GM19452 (cell line): ENCODE data around the gene SLC23A3.

Source experiments
- ATAC-seq: cut with Tn5 transposase; IDR thresholded peaks from one replicate; pipeline ENCODE4 v1.9.1; 2021; ENCODE audit not compliant: unreplicated experiment

The SLC23A3 gene

DNA sequence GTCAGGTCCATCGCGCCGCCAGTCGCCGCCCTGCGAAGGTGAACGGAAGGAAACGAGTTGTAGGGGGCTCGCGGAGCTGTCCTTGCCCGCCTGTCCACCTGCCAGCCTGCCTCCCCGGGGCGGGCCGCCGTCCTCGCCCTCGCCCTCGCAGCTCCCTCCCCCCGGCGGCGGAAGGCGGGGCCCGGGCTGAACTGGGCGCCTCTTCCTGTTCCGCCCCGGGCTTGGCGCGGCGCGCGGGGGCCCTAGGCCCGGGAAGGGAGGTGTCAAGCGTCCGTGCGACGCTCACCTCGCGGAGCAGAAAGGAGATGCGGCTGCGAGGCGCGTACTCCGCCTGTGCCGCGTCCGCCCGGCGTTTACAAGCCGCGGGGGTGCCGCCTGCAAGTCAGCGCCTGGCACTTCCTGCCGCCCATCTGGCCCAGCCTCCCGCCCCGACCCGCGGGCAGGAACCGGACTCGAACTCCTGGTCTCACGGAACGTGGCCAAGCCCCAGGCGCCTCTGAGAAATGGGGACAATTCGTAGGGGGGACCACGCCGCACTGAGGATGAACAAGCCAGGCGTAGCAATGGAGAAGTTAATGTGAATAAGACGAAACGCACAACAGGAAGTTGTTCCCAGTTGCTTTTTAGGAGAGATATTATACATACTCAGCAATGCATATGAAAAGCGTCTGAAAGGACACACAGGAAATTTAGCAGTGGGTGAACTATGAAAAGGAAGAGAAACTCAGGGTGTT is 7.2 kb upstream of the SLC23A3 start, which contains the start of gene CNPPD1:
CNPPD1 (minus strand) TSS at position 108 of the 734 bp plus-strand sequence; CDS start at position 11, 97 bp downstream.
- peak; percentile 77 for ATAC-seq

DNA sequence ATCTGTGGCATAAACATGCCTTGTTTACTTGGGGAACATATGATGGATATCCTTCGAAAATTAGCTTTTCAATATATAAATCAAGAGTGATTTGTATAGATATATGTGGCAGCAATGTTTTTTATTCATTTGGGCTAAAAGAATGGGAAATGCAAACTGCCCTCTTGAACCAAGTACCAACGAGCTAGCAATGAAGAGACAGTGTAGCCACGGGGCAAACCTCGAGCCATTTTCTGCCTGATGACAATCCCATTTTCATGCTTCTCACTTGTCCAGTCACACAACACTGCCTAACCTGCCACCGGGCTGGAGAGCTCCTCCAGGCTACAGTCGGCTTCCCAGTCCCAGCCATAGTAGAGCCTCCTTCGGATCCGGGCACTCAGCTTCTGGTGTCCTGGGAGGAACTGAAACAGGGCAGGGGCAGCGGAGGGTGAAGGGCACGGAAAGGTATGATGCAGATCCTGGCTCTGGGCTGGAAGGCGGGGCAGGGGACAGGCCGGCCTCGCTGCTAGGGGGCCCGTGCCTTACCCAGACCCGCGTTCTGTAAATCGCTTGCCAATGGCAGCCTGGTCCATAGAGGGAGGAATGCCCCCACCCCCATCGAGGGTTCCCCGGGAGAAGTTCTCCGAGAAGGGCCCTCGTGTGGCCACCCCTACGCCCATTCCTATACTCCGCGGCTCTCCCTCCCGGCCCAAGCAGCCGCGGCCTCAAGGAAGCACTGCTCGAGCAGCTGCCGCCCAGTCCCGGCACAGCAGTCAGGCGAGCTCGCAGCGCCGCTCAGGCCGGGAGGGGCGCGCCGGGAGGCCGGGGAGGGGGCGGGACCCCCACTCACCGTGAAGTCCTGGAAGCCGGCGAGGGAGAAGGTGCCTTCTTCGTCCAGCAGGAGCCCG is 6.3 kb upstream of the SLC23A3 start:
- peak; percentile 26 for ATAC-seq

DNA sequence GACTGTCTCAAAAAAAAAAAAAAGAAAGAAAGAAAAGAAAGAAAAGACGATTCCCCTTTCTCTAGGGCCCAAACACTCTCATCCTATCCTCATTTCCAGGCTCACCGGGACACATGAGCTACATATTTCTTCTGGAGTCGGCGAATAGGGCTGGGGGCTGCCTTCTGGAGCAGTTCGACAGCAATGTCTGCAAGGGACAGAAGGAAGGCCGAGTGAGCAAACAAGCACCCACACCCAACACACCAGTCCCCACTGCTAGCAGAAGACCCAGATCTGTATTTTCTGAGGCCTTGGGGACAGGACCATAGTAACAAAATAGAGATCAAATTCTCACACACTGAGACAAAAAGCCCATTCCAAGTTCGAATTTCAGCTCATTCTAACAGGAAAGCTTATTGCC is 5.7 kb upstream of the SLC23A3 start:
- no peak for ATAC-seq

DNA sequence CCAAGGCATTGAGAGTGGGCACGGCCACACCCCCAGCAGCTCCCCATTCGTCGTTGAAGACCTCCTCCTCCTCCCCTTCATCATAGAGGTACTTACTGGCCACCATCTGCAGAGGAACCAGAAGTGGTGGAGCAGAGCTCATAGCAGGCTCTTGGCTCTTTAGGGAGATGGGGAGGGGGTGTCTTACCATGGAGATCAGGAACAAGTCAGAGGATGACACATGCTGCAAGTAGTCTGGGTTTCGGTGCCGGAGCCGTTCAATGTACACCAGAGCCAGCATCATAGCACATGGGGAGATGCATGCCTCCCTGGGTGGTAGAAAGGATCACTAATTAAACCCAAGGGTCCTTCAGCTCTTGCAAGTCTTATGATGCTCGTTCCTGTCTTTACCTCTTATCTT is 5.0 kb upstream of the SLC23A3 start:
- ATAC-seq = no peak

DNA sequence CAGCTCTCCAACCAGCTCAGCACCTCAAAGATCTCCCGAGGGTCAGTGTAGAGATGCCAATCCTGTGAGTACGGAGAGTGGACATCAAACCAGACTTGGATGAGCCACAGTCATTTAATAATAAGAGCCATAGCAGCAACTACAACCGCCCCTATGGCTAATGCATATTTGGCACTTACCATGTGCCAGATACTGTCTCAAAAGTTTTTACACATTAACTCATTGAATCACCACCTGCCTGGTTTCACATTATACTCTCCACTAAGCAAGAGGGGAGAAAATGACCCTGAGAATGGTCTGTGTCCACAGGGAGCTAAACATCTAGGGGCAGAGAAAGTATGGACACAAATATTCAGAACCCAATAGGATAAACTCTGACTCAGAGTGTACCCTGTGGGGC is 4.3 kb upstream of the SLC23A3 start:
- no peak for ATAC-seq

DNA sequence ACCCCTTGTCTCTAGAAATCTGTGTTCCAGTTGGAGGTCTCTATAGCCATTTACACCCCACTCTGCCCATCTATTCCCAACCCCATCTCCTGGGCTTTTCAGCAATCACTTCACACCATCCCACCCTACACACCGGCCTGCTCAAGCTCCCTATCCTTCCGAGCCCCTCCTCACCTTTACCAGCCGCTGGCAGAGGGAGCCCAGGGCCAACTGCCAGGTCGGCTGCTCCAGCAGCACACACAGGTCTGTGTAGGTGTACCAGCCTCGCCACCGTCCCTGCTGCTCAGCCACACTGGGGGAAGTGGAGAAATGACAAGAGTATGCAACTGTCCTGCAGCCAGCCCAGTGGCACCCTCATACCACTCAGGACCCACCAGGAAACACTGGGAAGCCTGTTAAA is 3.3 kb upstream of the SLC23A3 start:
- ATAC-seq = no peak

DNA sequence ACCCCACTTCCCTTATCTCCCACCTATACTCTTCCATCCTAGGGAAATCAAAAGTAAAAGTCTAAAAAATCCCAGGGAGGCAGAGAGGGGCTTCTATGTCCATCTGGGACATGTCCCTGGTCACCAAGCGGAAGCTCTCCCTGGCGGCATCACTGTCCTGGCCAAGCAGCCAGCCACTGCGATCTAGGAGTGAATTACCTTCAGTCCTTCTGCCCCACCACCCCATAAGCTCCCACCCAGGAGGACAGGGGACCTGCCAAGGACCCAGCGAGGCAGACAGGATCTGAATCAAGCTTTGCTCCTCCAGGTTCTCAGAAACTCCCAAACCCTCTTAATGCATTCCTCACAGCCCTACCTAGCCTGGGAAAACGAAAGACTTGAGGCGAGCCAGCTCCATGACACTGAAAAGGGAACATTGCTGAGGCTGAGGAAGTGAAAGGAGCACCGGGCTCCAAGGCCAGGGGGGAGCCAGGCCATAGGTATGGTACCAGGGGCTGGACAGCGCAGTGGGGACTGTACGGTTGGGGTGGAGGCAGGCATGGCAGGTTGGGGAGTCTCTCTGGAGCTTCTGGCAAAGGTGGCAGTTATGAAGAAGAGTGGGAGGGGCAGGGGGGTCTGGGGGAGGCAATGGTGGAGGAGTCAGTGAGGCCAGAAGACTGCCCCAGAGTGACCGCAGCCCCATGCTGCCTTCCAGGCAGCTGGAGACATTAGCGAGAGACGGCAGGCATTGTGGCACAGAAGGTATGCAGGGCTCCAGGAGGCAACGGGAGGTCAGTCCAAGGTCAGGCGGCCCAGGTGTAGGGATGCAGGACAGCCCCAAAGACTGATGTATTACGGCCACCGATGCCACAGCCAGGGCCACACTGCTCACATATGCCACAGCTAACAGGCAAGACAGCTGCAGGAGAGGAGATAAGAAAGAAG is 2.7 kb upstream of the SLC23A3 start:
- ATAC-seq = no peak

DNA sequence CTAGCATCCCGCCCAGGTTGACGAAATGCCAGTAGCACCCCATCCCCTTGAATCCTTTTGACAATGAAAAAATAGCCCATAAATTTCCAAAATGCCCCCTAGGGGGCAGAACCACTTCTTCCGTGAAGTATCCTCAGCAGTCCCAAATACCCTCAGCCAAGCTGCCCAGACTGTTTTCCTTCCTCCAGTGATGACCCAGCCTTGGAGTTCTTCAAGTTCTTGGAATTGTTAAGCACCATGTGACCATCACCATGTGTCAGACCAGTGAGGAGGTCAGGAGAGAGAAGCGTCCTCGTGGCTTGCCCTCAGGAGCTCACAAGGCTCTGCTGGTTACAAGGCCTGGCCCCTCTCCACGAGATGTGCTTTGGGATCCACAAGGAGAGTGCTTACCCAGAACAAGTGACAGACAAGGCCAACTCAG is 1.4 kb upstream of the SLC23A3 start:
- no peak for ATAC-seq

DNA sequence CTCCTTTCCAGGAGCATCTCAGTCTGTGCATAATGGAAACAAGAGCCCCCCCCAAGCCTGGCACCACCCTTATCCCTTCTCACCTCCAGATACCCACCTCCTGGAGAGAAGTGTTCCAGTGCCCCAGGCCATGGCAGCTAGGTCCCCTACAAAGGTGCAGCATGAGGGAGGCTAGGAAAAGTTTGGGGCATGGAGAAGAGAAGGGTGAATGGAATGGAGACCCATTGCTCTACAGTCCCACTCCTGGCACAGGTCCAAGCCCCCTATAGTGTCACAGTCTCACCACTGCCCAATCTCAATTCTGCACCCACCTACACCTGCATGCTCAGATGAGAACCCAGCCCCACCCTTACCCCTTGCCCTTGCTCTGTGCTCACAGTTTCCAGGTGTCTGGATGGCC is 897 bp downstream of the SLC23A3 start:
- ATAC-seq = no peak

DNA sequence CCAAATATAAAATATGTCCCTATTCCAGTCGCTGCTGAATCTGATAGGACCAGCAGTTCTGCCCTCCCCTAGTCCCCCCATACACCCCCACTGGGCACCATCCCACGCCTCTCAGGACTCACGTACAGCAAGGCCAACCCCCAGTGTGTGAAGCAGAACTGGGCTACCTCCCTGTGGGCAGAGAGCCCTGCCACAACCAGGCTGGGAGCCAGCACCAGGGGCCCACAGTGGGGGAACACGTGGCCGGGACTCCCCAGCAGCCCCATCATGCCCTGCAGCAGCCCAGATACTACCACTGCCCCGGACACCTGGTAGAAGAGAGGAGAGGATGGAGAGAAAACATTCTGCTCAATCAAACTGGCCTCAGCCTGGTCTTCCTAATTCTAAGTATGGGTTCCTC is 1.3 kb downstream of the SLC23A3 start:
- no peak for ATAC-seq

DNA sequence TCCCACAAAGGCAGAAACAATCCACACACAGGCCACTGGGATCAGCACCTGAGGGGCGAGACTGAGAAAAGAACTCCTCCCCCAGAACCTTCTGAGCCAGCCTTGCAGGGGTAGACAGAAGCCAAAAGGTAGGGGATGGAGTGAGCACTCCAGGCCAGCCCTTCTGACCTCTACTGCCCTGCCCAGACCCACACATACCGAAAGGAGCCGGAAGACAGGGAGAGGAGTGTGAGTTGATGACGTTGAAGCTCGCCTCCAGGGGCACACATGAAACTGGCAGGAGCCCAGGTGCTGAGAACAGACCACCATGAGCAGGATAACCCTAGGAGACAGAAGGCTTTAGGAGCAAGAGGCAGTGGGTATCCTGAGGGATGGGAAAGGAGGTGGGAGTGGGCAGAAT is 1.8 kb downstream of the SLC23A3 start:
- no peak for ATAC-seq

DNA sequence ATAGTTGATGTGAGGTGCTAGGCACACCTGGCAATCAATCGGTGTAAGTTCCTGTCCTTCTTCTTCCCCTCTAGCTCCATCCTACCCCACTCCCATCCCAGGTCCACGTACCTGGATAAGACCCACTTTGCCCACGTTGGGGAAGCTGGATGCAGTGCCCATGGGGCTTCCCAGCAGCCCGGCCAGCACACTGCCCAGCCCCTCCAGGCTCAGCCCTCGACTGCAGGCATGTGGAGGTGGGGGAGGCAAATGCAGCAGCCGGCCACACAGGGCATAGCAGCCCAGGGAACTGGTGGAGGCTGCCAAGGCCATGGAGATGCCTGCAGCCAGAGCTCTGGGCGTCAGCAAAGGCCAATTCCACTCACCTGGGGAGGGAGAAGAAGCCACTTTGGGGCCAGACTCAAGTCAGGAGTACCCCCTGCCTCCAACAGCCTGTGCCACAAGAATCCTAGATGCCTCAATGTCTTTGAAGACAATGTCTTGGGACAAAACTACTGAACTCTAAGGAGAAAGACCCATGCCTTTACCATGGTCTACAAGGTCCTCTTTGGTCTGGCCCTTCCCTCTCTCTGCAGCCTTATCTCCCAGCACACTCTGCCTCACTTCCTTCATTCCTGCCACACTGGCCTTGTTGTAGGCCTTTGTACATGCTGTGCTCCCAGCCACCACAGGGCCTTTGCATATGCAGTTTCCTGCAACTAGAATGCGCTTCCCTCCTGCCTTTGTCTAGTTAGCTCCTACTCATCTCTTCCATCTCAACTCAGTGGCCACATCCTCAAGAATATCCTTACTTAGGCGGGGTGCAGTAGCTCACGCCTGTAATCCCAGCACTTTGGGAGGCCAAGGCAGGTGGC is 4.5 kb downstream of the SLC23A3 start:
- no peak for ATAC-seq

DNA sequence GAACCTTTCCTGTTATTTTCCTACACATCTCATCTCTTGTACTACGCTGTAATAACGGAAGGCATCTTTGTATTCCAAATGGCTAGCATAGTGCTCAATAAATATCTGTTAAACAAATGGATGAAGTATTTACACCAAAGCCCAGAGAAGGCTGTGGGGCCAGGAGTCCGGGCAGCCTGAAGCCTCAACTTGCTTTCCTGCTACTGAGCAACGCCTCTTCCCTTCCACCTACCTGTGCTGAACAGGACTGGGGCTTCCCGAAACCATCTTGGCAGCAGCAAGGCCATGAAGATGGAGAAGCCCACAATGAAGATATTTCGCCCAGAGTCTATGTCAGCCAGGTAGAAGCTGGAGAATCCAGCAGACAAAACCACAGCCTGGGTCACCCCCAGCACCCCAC is 6.7 kb downstream of the SLC23A3 start:
- no peak for ATAC-seq

DNA sequence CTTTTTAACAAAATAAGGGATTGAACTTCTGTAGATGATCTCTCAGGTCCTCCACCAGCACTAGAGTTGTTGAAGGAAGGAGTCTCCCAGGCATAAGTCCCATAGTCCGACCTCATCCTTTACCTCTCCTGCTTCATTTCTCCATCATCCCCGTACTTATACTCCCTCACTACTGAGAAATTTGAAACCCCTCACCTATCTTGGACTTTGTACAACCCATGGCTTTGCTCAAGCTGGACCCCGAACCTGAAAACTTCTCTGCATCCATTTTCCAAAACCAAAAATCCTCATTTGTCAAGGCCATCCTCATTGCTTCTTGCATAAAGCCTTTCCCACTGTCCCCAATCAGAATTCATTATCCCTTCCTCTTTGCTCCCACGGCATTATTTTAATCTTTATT is 8.7 kb downstream of the SLC23A3 start:
- no peak for ATAC-seq

DNA sequence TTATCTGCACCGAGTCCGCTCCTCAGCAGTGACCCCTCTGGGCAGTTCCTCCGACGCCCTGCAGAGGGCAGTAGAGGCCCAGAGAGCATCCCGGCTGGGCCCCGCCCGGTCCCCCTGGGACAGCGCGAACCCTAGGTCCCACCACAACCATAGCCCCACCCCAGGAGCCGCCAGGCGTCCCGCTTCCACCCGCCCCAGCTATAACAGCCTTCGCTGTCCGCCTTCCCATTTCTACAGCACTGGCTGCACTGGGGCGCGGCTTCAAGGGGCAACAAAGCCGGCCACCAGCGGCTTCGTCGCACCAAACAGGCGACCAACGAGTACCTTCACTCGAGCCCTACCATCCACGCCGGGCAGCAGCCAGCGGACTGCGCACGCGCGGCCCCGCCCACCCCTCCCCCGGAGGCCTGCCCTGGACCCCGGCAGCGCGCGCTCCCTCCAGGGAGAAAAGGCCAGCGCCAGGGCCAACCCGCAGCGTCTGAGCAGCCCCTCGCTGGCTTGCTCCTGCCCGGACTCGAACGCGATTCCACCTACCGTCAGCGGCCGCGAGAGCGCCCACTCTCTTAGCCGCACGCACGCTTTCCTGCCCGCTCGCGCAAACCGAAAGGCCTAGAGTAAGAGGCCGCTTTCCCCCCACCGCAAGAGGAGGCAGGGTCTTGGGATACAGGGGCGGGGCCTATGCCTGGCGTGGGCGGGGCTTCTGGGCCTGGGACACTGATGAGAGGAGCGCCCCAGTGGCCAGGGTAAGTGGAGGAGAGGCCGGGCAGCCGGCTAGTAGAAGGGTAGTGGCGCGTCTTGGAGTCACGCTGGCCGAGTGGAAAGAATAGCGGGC is 9.4 kb downstream of the SLC23A3 start, which contains the start of gene NHEJ1:
NHEJ1 (minus strand) TSS at position 630 of the 832 bp plus-strand sequence. CDS start 2,453 bp downstream, outside the sequence.
- ATAC-seq = peak; percentile 90

DNA sequence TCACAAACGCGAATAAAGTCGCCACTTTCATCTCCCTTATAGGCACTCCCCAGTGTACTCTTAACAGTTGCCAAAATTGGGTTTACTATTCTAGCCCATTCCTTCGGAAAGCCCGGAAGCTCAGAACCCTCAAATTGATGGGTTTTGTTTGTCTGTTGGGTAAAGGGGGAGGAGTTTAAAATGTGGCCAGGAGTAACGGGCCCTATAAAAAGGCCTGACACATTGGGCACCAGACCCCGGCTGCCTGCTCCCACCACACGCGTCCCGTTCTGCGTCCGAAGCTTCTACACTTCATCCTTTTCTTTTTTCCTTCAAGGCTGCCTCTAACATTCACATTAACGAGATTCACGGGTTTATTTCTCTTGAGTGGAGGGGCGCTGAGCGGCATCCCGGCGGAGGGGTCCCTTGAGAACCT is 10.1 kb downstream of the SLC23A3 start:
- peak; percentile 4 for ATAC-seq

DNA sequence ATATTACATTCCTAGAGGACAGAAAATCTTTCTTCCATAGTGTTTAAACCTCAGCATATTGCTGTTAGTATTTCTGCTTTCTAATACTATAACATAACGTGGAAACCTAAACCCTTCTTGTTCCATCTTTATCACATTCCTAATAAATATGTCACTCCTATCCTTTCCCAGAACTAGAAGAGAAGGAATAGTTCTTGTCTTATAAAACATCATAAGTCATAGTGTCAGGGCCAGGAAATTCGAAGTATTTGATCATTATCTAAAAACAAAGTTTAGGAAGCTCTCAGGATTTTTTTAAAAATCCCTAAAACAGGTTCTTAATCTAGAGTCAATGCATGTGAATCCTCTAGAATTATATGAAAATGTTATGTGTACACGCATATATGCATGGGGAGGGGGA is 11.2 kb downstream of the SLC23A3 start:
- no peak for ATAC-seq

DNA sequence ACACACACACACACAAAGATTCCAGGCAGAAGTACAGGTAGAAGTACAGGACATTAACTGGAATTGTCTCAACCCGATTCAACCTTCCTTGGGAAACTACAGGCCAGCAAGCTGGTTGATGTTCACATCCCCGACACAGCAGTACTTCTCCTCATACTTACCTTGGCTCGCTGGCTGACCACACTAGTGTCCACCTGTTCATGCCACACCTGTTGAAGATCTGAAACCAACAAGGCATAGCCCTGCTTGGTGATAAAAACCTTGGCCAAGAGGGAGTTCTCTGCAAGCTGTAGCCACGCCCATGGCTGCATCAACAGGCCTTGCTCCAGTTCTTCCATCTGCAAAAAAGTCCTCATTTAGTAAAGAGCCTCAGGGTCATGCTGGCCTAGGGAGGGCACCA is 11.8 kb downstream of the SLC23A3 start:
- ATAC-seq = no peak

DNA sequence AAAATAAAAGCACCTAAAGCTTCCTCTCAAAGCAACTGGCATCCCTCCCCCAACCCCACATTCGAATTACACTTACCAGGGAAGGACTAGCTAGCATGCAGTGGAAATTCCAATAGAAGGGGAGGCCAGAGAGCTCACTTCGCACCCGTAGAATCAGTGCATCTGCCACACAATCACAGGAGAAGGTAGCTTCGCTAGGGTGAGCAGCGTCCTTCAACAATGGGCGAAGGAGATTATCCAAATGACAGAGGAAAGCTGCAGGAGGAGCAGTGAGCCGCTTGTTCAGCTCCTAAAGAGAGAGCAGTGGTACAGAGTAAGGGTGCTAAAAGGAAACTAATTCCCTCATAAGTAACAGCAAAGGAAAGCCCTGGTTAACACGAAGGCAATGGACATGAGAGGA is 12.4 kb downstream of the SLC23A3 start:
- ATAC-seq = no peak
